GM15510 (cell line): ENCODE data around the gene CDH4.

Source experiments
- POLR2A ChIP-seq: IDR thresholded peaks from 3 replicates; pipeline ENCODE4 v1.6.1; 2011; ENCODE audit warnings: borderline replicate concordance; ENCODE audit not compliant: insufficient read length; ENCODE audit errors: extremely low read depth

Gene CDH4

GRCh38 chr20:61635721-61636455, 383.8 kb downstream of the CDH4 start:
- TF ChIP-seq POLR2A = no peak

- TF ChIP-seq POLR2A = no peak
These were observed 384.6 kb downstream of the CDH4 start for GRCh38 chr20:61636531-61637116.

GRCh38 chr20:61638802-61639585, 386.9 kb downstream of the CDH4 start:
- no peak for TF ChIP-seq POLR2A

GRCh38 chr20:61640131-61640870, 388.2 kb downstream of the CDH4 start:
- TF ChIP-seq POLR2A = no peak

GRCh38 chr20:61640871-61641245, 388.8 kb downstream of the CDH4 start:
- TF ChIP-seq POLR2A = no peak

GRCh38 chr20:61643656-61644377, 391.8 kb downstream of the CDH4 start:
- TF ChIP-seq POLR2A = no peak

- TF ChIP-seq POLR2A = no peak
These were observed 392.5 kb downstream of the CDH4 start for GRCh38 chr20:61644378-61645076.

- no peak for TF ChIP-seq POLR2A
These were observed 393.7 kb downstream of the CDH4 start for GRCh38 chr20:61645732-61646131.

GRCh38 chr20:61646453-61646852, 394.4 kb downstream of the CDH4 start:
- TF ChIP-seq POLR2A = no peak

- TF ChIP-seq POLR2A = no peak
These were observed 394.9 kb downstream of the CDH4 start for GRCh38 chr20:61646986-61647385.

GRCh38 chr20:61647702-61648101, 395.6 kb downstream of the CDH4 start:
- TF ChIP-seq POLR2A = no peak

- no peak for TF ChIP-seq POLR2A
These were observed 397.2 kb downstream of the CDH4 start for GRCh38 chr20:61649105-61649859.

- no peak for TF ChIP-seq POLR2A
These were observed 397.8 kb downstream of the CDH4 start for GRCh38 chr20:61649860-61650162.
